OCI-LY7 (cell line): ENCODE data around the gene VEPH1.

Experiments
- CTCF ChIP-seq: fragments of 200-600 bp; sonication (generic); conservative IDR thresholded peaks from 2 replicates; pipeline ENCODE4 v1.5.1; 2014; ENCODE audit warnings: mild to moderate bottlenecking, antibody characterized with exemption, low read length, moderate library complexity, mixed read lengths
- EZH2phosphoT487 ChIP-seq: fragments of 200-600 bp; sonication (generic); IDR thresholded peaks from 2 replicates; pipeline ENCODE4 v1.6.1; 2018; ENCODE audit warnings: low read depth, borderline replicate concordance, mild to moderate bottlenecking, mixed run types, antibody characterized with exemption, low read length, moderate library complexity, mixed read lengths

- no peak for TF ChIP-seq CTCF
- TF ChIP-seq EZH2phosphoT487: no peak
These were observed 242.2 kb downstream of the VEPH1 start for GRCh38 chr3:157261000-157261399.
